Right lobe of liver (tissue), 4 donors: Measurements from ENCODE around the gene PDZK1.

Experiments used
- POLR2A ChIP-seq: fragments of 450-650 bp; IDR thresholded peaks from one replicate; pipeline ENCODE4 v1.6.1; 2017; ENCODE audit warnings: antibody characterized with exemption, mild to moderate bottlenecking
- TF ChIP-seq, protein P1 (sequence below), 4 donors: fragments of 200-600 bp in 3 of 4; fragments of 450-650 bp in 1 of 4; IDR thresholded peaks; one replicate each; pipeline versions ENCODE4 v1.5.1 to v1.8.0; 2016 to 2022; ENCODE audit warnings: antibody characterized with exemption in 4 of 4, mild to moderate bottlenecking in 2 of 4
- donor health status: DM: no; HTN: no; CAD: no.
- donor health status: DM: no; HTN: no; CAD: no.
- donor health status: DM: no; HTN: yes; CAD: no.

DNA sequence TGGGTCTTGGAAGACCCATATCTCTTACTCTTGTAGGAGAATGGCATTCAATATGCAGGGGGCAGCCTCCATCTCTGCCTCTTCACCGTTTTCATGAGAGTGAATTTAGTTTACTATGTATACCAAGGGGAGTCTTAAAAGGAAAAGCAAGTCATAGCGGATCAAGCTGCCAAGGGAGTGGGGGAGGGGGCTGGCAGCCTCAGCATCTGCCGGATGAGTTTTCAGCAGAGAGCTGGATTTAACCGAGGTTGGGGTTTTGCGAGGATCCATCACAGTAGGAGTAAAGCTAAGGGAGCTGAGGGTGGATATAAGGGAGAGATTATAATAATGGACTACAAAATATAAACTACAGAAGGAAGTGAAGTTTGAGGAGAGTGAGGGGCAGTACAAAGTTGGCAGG lies 22.0 kb upstream of the PDZK1 start:
- TF ChIP-seq POLR2A: no peak
- TF ChIP-seq, protein P1, sequence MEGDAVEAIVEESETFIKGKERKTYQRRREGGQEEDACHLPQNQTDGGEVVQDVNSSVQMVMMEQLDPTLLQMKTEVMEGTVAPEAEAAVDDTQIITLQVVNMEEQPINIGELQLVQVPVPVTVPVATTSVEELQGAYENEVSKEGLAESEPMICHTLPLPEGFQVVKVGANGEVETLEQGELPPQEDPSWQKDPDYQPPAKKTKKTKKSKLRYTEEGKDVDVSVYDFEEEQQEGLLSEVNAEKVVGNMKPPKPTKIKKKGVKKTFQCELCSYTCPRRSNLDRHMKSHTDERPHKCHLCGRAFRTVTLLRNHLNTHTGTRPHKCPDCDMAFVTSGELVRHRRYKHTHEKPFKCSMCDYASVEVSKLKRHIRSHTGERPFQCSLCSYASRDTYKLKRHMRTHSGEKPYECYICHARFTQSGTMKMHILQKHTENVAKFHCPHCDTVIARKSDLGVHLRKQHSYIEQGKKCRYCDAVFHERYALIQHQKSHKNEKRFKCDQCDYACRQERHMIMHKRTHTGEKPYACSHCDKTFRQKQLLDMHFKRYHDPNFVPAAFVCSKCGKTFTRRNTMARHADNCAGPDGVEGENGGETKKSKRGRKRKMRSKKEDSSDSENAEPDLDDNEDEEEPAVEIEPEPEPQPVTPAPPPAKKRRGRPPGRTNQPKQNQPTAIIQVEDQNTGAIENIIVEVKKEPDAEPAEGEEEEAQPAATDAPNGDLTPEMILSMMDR (IDR thresholded peaks at IDR 0.05): no peak
